NCI-H748 (cell line): Measurements from ENCODE around the gene SLCO4A1.
"Not testable (repeated sequence)": the region's sequence is repeated elsewhere in the genome, so short reads cannot be mapped to it uniquely, and the experiment has no call there.

Experiments used
- DNase-seq: peaks from one replicate; lab custom pipeline; 2025; ENCODE audit not compliant: unreplicated experiment; lab: John Stamatoyannopoulos, UW

SLCO4A1 gene

DNA sequence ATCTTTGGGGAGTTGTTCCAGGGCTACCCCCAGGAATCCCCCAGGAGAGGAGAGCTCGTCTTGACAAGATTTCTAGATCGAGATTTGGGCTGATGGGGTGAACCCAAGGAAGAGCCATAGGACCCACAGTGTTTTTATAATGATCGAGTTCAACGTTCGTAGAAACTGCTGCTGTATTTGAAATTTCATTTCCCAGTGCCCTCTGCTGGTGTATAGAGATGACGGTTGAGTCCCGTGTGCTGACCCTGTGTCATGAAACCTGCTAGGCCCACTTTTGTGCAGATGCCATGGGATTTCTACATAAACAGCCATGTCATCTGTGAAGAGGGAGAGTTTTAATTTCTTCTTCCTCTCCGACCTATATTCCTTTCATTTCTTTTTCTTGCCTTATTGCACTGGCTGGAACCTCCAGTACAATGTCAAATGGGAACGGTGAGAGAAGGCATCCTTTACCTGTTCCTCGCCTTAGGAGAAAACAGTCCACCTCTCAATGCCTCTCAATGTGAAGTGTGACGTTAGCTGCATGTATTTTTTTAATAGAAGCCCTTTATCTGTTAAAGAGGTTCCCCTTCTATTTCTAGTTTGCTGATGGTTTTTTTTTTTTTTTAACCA is 37.8 kb downstream of the SLCO4A1 start:
- no peak for DNase-seq

DNA sequence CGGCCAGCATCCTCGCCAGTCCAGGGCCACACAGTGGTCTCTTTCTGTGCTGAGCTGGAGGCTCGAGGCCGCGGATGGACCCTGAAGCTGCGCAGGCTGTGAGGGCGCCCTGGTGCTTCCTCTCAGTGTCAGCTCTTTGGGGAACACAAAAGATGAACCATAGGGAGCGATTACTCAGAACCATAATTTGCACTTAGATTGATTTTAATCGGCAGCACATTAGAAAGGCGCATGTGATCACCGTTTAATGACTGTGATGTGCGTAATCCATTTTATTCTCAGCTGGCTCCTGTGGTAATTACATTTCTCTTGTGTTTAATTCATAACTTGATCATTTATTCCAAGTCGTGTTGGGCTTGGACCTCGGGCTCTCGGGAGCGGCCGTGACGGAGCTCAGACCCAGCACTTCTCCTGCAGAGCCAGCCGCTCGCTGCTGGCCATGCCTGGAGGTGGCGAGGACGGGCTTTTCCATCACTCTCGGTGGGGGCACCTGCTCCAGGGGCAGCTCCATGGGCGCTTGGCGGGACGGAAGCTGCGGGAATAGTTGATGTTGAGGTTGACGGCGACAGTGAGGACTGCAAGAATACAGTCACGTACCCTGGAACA is 40.7 kb downstream of the SLCO4A1 start:
- peak; percentile 29 for DNase-seq

DNA sequence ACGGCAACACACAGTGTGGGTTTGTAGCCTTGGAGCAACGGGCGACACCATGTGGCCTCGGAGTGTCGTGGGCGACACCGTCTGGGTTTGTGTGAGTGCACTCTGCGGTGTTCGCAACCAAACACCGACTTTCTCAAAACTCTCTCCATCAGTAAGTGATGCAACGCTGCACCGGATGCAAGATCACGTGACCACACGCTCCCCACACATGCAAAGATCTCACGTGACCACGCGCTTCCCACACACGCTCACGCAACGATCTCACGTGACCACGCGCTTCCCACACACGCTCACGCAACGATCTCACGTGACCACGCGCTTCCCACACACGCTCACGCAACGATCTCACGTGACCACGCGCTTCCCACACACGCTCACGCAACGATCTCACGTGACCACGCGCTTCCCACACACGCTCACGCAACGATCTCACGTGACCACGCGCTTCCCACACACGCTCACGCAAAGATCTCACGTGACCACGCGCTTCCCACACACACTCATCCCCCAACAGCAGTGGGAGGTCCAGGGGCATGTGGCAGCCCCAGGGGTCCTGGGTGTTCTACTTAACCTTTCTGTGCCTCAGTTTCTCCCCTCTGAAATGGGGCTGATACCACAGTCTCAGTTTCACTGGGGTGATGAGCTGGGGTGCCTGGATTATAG is 41.5 kb downstream of the SLCO4A1 start:
- DNase-seq = not testable (repeated sequence)

DNA sequence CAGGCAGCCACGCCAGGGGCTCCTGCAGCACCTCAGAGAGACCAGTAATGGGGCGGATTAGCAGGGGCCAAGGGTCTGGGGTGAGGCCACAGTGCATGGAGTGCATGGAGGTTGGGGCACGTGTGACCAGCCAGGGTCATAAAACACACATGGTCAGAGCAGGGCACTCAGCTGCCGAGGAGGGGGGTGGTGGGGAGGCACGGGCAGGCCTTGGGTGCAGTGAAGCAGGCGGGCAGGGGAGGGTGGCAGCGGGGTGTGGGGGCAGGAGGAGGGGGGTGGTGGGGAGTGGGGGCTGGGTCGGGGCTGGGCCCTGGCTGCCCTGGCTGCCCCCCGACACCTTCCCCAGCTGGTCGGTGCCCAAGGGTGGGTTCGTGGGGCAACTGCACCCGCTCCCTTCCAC is 42.7 kb downstream of the SLCO4A1 start:
- DNase-seq = no peak

DNA sequence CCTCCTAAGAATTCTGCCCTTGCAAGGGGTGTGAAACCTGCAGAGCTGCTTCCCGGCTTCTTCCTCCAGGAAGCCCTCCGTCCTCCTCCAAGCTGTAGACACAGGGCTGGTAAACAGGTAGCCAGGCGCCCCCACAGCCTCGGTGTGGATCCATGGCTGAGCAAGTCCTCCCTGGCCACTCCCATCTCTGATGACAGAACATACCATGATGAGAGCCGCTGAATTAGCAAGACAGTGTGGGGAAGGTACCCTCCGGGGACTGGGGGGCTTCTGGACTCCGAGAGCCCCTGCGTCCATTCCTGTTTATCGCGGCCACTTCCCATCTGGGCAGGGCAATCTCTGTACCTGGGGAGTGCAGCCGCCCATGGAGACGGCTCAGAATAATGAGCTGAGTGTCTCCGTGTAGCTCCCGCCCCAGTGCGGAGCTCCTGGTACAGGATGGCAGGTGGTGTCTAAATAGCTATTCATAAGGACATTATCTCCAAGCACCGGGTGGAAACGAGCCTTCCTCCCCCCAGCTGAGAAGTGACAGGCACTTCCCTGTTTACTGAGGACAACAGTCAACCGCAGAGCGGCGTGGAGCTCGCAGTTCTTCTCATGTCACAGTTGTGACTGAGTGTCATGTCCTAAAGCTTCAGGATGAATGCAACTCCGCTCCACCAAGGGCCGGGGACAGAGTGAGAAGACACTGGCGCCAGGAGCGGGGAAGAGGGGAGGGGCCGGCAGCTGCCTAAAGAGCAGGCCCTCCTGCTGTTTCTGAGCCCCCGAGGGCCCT is 43.7 kb downstream of the SLCO4A1 start:
- peak; percentile 94 for DNase-seq

DNA sequence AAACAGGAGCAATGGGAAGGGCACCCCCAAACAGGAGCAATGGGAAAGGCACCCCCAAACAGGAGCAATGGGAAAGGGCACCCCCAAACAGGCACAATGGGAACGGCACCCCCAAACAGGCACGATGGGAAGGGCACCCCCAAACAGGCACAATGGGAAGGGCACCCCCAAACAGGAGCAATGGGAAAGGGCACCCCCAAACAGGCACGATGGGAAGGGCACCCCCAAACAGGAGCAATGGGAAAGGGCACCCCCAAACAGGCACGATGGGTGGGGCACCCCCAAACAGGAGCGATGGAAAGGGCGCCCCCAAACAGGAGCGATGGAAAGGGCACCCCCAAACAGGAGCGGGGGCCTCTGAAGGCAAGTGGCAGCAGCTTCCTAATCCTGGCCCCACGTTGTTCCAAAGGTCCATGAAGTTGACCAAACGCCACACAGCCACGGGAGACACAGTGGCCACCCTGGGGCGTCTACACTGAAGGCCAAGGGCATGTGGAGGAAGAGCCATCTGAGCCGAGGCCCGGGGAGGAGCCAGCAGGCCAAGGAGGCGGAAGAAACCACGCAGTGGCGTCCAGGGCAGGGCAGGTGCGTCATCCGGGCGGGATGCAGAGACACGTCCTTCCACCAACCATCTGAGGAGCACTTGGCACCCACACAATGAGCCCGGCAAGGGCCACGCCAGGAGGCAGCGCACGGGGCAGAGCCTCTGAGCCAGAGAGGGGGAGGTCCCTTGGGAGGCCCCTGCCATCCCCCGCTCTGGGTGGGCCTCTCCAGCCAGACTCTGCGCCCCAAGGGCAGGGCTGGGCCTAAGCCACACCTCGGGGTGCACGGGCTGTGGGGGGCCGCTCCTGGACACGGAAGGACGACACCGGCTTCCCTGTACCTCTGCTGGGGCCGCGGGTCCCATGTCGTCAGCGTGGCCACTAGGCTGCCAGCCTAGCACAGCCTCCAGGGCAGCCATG is 44.8 kb downstream of the SLCO4A1 start:
- no peak for DNase-seq

DNA sequence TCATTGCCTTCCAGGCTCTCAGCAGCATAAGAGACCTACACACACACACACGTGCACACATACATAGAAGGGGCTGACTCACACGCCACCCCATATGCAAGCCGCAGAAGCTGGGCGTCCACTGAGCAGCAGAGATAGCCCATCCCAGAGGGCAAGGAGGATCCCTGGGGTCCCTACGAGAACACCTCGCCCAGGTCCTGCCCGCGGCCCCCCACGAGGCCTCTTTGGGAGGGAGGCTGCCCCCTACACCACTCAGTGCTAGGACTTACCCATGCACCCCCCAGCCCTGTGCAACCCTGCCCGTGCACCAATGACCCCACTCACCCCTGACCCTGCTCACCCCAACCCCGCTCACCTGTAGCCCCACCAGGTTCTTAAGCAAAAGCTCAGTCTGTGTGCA is 45.8 kb downstream of the SLCO4A1 start:
- no peak for DNase-seq

DNA sequence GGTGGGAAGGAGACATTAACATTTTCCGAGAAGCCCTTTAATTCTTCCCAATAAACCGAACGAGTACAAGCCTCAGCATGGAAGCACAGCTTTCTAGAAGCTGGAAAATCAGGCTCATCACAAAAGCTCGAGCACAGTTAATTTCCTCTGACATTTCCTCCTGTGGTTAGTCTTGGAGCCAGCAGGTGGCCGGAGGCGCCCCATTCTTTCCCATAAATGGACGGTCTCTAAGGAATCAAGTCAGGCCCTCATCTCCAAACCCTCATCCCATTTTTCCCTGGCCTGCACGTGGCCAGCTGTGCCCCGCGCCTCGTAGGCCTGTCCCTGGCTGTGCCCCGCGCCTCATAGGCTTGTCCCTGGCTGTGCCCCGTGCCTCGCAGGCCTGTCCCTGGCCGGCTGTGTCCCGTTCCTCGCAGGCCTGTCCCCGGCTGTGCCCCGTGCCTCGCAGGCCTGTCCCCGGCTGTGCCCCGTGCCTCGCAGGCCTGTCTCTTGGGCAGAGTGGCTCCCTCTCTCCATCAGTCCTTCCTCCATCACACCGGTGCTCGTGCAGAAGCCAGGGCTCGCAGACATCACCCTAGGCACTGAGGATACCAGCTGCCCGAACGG is 46.7 kb downstream of the SLCO4A1 start:
- DNase-seq = no peak

DNA sequence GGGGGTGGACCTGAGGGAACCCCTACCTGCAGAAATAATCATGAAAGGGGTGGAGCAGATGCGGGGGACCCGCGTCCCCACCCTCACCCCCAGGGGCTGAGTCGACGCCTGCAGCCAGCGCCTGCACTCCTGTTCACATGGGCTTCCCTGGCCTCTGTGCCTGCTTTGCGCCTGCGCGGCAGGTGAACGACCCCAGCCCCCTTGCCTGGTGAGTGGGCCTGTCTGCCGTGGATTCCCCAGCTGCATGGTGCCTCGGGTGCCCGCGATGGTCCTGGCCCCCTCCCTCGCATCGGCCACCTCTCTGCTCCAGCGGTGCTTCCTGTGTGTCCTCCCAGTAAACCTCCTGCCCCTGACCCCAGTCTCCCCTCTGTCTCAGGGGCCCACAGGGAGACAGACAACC is 47.6 kb downstream of the SLCO4A1 start:
- DNase-seq = no peak

DNA sequence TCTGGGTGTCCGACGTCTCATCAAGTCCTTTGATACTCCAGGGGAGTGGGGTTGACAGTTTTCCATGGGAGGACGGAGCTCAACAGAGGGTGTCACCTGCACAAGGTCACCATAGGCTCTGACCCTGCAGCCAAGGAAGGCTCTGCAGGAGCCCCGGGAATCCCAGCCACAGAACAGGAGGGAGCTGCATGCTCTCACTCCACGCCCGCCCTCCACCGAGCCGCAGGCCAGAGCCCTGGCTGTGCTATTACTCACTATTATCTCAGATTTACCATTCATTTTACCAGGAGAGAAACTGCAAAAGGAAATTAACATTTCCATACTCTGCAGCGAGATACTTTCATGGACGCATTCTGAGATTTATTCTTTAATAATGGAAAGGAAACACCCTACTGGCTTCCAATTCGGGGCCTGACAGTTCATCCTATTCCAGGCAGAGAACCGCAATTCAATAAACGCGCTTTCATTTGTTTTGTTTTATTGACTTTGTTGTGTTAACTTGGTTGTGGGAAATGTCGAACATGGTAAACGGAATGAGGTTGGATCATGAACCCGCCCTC is 48.0 kb downstream of the SLCO4A1 start:
- no peak for DNase-seq

DNA sequence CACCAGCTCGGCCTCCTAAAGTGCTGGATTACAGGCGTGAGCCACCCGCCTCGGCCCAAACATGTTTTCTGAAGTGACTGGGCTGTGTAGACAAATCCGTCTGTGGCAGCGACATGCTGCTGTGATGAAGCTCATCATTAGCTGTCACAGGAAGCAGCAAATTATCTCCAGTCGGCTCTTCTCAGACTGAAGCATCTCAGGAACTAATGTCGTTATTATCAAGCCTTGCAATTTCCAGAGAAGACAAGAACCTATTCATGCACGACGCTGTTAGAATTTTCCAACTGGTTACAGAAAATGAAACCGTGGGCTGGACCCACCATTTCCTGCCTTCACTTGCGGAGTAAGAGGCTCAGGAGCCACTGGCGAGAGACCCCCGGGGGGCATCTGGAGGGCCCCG is 49.2 kb downstream of the SLCO4A1 start:
- peak; percentile 32 for DNase-seq

DNA sequence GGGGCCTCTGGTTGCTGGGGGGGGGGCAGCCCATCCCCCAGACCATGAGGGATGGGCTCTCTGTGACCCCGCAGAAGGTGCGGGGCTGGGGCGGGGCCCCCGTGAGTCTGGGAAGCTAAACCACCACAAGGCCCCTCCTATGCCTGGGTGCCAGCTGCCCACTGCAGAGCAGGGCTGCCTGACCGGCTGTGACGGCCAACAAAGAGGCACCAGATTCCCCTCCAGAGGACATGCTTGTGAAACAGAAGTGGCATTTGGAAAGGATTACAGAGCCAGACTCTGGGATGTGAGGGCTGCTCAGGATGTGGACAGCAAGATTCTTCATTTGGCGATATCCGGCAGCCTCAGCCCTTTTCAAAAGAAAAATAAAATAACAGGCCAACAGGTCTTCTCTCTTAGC is 49.9 kb downstream of the SLCO4A1 start:
- DNase-seq = no peak

DNA sequence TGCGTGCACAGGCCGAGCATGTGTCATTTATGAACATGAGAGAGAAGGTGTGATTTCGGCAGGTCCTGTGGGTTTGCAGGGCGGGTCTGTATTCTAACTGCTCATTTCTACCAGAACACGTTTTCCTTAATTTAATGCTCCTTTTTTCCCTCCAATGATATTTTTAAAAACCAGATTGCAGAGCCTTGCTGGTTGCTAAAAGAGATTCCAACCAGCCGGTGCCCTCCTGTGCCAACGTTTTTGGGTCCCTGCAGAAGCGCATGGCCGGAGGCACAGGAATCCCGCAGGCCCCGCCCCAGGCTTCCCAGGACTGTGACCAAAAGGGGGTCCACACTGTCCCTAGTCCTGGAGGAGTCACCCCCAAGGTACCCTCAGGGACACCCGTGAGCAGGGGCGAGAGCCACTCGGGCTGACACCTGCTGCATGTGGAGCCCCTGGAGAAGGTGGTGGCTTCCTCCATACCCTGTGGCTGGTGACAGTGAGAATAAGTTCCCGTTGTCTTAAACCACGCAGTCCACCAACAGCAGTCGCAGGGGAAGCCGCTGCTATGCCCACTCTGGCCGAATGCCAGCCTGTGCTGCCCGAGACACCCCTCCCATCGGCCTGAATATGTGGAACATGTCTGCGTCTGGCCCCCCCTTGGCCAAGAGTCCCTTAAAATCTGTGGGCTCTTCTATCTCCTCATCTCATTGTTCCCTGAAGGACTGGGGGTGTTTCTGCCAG is 50.7 kb downstream of the SLCO4A1 start:
- DNase-seq = no peak

DNA sequence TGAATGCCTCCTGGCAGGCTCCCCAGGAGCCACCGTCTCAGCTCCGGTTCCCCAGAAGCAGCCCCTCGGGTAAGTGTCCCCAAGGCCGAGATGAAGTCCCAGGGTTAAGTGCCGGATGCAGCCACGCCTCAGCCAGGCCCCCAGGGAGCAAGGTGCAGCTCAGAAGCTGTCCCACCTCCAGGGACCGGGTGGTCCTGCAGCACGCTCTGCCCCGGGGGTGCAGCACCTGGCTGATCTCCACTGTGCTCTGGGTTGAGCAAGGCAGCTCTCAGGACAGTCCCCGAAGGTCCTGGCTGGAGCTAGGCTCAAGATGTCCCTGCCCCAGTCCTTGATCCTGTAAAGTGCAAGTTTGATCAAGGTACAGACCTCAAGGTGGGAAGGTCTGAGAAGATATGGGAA is 51.2 kb downstream of the SLCO4A1 start:
- no peak for DNase-seq

DNA sequence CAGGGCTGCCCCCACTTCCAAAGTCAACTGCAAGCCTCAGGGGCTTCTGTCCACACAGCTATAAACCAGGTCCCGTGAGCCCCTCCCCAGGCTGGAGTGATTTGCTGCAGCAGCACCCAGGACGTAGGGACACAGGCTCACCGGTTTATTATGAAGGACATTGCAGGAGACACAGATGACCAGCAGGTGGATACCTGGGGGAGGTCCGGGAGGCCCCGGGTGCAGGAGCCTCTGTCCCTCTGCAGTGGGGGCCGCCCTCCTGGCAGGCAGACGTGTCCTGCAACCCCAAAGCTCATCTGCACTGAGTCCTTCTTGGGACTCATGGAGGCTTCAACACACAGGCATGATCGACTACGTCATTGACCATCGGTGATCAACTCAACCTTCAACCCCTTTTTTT is 51.8 kb downstream of the SLCO4A1 start:
- no peak for DNase-seq

DNA sequence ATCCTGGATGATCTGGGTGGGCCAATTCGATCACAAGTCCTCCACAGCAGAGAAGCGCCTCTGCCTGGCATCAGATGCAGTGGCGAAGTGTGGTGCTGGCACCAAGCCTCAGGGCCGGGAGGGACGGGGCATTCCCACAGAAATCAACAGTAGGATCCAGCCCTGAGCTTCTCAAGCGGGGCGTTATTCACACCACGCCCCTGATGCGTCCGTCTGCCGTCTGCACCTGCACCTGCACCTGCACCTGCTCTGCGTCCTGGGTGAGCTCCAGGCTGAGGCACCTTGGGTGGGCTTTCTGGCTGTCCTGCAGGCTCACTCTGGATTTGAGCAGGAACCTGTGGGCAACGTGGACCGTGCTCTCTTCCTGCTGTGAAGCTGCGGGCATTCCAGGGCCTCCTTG is 52.6 kb downstream of the SLCO4A1 start:
- DNase-seq = peak; percentile 74

DNA sequence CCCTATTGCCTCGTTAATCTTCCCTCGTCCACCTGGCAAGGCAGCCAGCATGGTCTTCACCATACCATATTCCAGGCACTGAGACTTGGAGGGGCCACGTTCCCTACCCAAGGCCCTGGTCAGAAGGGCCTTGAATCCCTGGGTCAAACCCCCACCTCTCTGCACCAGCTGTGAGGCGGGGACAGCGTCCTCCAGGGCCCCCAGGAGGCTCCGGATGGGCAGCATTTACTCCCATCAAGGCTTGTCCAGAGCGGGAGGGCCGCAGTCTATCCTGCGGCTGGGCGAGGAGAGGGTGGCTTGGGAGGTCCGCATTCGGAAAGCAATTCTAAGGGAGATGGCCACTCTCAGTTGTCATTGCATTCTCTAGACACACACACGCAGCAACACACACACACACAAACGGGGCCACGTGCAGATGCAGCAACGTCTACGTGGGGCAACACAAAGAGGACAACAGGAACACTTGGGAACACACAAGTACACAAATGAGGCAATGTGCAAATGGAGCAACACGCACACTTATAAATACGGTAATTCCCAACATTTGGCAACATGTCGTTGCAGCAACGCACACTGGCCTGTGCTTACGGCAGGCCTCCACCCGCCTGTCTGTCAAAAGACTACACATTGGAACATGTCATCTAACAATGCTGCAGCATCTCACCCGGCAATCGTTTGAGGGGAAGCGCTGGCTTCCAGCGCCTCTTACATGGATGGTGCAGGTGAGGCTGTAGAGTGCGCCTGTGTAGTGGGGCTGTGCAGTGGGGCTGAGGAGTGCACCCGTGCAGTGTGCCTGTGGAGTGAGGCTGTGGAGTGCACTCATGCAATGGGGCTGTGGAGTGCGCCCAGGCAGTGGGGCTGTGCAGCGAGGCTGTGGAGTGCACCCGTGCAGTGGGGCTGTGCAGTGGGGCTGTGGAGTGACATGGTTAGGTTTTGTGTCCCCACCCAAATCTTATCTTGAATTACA is 53.4 kb downstream of the SLCO4A1 start:
- DNase-seq = peak; percentile 23

DNA sequence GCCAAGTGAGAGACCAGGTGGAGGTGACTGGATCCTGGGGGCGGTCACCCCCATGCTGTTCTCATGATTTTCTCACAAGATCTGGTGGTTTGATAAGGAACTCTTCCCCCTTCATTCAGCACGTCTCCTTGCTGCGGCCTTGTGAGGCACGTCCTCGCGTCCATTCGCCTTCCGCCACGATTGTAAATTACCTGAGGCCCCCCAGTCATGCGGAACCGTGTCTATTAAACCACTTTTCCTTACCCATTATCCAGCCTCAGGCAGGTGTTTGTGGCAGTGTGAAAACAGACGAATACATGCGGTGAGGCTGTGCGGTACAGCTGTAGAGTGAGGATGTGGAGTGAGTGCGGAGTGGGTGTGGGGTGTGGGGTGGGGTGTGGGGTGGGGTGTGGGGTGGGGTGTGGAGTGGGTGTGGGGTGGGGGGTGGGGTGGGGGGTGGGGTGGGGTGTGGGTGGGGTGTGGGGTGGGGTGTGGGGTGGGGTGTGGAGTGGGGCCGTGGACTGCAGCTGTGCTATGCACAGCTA is 54.2 kb downstream of the SLCO4A1 start:
- peak; percentile 58 for DNase-seq
